ENCODE results near the gene AKIRIN2.

- TF ChIP-seq, protein P1, sequence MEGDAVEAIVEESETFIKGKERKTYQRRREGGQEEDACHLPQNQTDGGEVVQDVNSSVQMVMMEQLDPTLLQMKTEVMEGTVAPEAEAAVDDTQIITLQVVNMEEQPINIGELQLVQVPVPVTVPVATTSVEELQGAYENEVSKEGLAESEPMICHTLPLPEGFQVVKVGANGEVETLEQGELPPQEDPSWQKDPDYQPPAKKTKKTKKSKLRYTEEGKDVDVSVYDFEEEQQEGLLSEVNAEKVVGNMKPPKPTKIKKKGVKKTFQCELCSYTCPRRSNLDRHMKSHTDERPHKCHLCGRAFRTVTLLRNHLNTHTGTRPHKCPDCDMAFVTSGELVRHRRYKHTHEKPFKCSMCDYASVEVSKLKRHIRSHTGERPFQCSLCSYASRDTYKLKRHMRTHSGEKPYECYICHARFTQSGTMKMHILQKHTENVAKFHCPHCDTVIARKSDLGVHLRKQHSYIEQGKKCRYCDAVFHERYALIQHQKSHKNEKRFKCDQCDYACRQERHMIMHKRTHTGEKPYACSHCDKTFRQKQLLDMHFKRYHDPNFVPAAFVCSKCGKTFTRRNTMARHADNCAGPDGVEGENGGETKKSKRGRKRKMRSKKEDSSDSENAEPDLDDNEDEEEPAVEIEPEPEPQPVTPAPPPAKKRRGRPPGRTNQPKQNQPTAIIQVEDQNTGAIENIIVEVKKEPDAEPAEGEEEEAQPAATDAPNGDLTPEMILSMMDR (IDR thresholded peaks at IDR 0.05), result no peak
- no peak for TF ChIP-seq POLR2A (IDR thresholded peaks at IDR 0.05)
Measured at GRCh38 chr6:87636315-87636714, 65.7 kb downstream of the AKIRIN2 start.
